ENCODE data around the gene YPEL2.

The YPEL2 gene

DNA sequence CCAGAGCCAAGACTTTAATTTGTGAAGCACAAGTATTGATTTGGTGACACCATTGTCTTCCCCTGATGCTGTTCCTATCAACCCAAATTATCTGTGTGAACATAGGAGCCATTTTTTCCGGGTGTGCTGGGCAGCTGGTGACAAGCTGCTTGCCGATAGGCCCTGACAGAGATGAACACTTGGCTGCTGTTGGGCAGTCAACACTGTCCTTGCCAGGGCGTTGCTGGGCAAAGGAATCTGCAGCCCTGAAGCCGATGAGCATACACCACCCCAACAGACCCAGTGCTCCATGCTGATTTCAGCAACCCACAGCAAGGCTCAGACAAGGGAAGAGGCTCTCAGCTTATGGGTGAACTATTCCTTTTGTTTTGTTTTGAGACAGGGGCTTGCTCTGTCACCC is 105.4 kb downstream of the YPEL2 start:
- no peak for DNase-seq

DNA sequence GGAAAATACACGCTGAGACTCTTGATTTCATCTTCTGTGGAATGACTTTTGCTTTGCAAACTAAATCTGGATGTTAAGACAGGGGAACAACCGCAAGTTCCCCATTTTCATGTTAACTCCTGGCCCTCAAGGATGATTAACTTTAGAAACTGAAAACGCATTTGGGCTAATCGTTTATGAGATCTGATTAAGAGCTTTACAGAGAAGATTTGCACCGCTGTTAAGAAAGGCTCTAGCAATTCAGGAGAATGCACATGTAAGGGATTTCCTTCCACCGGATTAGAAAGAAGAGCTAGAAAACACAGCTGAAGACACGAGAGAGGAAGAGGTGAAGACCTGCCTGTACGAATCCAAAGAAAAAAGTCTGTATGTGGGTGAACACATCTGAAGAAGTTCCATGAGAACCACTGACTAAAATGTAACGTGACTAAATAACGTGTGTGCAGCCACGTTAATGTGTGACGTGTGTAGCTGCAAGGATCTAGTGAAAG is 106.4 kb downstream of the YPEL2 start:
- no peak for DNase-seq

DNA sequence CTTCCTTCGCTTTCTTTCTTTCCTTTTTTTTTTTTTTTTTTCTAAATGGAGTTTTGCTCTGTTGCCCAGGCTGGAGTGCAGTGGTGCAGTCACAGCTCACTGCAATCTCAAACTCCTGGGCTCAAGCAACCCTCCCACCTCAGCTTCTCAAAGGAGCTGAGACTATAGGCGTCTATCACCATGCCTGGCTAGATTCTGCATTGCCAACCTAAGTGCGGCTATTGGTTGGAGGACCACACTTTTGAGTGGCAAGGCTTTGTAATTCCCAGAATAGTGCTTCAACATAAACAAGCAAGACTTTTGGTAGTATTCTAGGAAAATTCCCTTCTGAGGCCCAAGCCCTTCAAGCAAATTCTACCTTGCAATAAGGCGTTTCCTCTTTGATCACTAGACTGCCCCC is 107.8 kb downstream of the YPEL2 start:
- no peak for DNase-seq

DNA sequence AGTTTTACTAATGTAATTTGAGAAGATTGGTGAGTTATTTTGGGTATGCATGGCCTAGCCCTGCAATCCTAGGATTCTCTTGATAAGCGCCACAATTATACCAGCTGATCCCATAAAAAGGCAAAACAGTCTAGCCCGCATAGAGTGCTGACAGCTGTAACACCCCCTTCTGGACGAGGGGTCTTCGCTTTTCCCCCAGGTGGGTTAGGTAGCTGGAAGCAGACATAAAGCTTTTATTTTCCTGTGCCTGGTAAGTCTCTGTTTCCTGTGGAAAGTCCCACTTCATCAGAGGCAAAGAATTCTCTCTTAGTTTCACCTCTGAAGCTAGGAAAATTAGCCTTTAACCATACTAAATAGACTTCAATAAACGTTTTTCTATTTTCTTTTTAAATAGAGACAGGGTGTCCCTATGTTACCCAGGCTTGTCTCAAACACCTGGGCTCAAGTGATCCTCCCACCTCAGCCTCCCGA is 108.3 kb downstream of the YPEL2 start:
- no peak for DNase-seq

DNA sequence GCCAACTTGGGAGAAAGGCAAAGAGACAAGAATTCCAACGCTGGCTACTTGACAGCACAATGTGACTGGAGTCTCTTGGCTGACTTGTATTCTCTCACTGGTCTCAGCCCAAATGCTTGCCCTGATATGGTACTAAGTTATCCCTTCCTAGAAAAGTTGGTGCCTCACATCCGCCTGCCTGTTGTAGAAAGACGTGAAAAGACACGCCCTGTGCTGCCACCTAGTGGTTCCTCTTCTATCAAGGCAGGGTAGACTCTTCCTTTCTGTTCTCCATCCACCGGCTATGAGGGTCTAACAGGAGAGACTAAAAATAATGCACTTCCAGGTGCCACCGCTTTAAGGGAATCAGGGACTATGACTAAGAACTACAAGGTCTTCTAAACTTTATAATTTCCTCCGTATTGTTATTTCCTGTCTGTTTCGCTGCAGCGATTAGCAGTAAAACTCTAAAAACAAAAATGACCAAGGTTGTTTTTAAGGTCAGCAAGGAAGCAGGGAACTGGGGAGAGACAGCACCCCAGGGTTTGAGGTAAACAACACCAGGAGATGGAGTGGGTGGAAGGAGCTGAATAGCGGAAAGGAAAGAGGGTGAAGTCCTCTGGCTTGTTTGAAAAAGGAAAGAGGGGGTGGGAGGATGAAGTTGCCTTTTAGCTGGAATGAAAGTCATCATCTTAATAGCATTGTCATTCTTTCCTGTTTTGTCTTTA is 109.5 kb downstream of the YPEL2 start:
- DNase-seq = no peak

DNA sequence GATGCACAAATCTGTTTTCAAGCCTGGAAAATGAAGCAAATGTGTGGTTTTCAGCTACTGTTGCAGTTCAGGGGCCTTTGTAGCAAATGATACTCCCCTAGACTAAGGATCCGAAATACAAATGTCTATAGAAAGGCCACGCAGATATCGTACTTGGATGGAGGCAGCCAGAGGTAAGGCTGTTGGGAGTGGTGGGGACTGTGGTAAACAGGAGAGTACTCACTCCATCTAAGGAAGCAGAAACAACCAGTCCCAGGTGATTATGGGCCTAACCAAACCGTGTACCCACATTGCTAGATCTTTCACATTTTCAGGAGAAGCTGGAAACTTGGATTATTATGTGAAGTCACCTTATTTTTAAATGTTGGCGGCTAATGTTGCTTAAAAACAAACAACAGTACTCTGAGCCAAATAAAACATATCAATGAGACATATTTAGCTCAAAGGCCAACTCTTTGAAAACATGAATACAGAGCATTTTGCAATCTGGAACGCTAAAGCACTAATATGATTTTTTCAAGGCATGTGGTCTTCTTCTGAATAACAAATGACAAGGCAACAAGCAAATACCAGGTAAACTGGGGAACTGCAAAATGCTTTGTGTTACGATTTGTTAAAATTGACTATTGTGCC is 110.1 kb downstream of the YPEL2 start:
- DNase-seq = no peak

DNA sequence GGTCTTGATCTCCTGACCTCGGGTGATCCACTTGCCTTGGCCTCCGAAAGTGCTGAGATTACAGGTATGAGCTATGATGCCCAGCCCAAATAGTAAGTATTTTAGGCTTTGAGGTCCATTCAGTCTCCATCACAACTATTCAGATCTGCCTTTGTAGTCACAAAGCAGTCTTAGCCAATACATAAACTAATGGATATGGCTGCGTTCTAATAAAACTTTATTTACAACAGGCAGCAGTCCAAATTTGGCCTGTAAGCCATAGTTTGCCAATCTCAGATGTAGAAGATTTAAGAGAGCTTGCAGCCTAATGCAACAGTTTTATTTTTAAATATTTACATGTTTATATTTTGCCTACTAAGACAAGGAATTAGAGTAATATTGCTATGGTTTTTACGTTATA is 111.7 kb downstream of the YPEL2 start:
- no peak for DNase-seq
